ENCODE results near the gene BSG.

BSG gene

DNA sequence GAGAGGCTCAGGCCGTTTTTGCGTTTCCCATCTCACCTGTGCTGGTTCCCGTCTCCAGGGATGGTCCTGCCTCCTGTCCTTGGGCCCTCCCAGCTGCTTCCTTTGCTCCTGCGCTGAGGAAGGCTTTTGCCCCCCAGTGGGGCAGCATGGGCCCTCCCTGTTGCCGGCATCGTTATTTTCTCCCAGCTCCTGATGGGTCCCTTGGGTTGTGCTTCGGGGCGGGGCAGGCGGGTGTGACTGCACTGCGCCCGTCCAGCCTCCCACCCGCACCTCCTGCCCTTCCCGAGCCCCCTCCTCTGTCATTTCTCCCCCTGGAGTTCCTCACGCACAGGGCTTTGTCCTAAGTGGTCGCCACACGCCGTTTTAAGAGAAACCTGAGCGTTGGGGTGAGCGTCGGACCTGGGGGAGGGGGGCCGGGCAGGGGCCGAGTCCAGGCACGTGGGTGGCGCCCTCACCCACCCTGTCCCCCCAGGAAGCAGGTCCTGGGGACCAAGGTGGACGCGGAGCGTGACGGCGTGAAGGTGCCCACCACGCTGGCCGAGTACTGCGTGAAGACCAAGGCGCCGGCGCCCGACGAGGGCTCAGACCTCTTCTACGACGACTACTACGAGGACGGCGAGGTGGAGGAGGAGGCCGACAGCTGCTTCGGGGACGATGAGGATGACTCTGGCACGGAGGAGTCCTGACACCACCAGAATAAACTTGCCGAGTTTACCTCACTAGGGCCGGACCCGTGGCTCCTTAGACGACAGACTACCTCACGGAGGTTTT is 31.3 kb upstream of the BSG start:
- DNase-seq (ENCODE audit: low read depth) = no peak

DNA sequence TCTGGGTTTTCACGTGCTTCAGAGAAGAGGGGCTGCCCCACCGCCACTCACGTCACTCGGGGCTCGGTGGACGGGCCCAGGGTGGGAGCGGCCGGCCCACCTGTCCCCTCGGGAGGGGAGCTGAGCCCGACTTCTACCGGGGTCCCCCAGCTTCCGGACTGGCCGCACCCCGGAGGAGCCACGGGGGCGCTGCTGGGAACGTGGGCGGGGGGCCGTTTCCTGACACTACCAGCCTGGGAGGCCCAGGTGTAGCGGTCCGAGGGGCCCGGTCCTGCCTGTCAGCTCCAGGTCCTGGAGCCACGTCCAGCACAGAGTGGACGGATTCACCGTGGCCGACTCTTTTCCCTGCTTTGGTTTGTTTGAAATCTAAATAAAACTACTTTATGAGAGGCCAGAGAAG is 30.7 kb upstream of the BSG start:
- DNase-seq (ENCODE audit: low read depth) = no peak

DNA sequence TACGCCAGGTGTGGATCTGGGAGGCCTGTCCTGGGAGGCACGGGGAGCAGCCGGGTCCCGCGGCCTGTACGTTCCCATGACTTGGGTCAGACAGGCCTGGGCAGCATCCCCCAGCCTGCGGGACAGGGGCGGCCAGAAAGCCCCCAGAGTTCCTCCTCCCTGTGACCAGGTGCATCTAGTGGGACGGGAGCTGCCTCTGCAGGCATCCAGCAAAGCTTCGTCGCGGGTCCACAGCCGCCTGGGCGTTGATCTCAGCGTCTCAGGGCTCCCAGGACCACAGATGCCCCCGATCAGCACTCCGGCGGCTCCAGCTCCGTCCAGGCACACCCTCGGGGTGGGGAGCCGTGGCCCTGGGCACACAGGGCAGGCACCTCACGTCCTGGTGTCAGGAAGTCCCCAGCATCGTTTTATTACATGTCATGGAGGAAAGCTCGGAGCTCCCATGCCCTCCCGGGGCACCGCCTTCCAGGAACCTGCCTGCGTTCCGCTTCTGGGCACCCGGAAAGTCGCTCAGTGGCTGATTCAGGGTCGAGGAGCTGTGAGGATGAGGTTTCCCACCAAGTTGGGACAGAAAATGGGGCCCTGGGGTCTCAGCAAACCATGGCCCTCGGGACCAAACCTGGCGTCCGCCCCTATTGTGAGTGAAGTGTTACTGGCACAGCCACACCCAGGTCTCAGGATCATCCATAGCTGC is 30.1 kb upstream of the BSG start:
- DNase-seq (ENCODE audit: low read depth) = no peak

DNA sequence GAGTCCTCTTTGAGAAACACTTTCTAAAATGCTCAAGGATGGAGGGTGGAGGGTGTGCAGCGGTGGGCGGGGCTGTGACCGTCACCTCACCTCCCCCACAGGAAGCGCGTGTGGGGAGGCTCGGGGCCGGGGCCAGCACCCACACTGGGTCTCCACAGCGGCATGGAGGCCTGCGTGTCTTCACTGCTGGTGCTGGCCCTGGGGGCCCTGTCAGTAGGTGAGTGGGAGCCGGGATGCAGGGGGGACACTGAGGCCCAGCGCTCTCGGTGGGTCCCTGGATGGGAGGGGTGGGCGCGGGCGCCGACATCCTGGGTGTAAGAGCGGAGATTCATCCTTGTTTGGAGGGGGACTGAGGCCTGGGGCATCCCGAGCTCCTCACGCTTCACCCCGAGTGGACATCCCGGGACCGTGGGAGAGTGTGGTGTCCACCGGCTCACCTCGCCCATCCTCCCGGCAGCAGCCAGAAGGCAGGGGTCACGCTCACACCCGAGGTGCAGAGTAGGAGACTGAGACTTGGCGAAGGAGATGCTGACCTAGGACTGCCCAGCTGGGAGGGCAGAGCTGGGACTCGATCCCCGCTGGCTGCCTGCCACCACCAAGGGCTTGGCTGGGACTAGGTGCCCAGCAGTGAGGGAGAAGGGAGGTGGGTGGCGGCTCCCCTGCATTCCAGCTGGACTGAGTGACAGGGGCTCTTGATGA is 28.3 kb upstream of the BSG start, which contains the start of gene GZMM:
GZMM (plus strand) TSS at position 144 of the 699 bp plus-strand sequence; CDS start at position 163, 19 bp downstream.
- peak; percentile 48 for DNase-seq (ENCODE audit: low read depth)

DNA sequence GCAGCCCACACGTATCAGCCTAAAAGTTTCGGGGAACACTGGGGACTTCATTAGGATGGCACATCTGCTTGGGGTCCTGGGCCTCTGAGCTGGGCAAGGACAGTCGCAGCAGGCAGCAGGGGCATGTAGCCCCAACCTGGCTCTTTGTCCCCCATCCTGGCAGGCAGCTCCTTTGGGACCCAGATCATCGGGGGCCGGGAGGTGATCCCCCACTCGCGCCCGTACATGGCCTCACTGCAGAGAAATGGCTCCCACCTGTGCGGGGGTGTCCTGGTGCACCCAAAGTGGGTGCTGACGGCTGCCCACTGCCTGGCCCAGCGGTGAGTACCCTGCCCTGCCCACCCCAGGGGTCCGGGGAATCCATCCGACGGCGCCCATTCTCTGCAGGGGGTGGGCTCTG is 25.3 kb upstream of the BSG start:
- no peak for DNase-seq (ENCODE audit: low read depth)

DNA sequence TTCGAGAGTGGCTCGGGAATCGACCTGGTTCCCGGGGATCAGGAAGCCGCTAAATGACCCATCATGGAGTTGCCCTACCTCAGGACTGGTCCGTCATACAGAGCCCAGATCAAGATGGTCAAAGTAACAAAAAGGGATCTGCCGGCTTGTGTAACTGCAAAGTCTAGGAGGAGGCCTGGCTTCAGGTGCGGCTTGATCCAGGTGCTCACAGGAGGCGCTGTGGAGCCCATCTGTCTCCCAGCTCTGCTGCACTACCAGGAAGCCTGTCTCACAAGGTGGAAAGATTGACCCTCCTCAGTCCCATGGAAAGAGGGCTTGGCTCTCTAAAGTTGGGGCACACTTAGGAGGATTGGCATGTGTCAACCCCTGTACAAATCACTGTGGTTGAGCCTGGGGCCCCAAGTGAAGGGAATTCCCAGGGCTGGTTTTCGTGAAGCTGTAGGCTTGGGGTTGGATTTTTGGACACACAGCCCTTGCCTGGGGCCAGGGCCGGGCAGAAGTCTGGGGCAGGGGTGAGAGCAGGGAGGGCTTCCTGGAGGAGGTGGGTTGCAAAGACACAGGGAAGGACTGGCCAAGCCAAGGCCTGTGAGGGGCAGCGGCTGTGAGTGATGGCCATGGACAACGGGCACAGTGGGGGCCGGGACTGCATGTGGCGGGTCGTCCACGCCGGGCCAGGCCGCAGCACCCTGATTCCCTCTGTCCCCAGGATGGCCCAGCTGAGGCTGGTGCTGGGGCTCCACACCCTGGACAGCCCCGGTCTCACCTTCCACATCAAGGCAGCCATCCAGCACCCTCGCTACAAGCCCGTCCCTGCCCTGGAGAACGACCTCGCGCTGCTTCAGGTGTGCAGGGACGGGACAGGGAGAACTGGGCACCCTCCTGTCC is 24.3 kb upstream of the BSG start:
- DNase-seq (ENCODE audit: low read depth) = no peak

DNA sequence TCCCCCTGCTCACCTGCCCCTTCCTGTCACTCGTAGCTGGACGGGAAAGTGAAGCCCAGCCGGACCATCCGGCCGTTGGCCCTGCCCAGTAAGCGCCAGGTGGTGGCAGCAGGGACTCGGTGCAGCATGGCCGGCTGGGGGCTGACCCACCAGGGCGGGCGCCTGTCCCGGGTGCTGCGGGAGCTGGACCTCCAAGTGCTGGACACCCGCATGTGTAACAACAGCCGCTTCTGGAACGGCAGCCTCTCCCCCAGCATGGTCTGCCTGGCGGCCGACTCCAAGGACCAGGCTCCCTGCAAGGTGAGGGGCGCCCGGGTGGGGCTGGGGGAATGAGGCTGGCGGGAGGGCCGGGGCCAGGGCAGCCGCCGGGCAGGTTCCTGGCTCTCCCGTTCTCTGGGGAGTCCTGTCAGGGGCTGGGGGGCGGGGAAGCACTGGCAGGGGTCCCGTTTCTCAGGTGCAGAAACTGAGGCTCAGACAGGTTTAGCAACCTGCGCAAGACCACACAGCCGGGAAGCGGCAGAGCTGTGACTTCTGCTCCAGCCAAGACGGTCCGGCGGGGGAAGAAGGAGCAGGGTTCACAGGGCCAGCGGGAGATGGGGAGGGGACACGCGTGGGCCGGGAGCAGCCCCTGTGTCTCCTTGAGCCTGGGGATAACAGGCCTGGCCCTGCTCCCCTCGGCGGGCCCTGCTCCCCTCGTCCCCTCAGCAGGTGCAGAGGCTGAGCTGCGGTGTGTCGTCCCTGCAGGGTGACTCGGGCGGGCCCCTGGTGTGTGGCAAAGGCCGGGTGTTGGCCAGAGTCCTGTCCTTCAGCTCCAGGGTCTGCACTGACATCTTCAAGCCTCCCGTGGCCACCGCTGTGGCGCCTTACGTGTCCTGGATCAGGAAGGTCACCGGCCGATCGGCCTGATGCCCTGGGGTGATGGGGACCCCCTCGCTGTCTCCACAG is 23.2 kb upstream of the BSG start:
- DNase-seq (ENCODE audit: low read depth) = no peak

DNA sequence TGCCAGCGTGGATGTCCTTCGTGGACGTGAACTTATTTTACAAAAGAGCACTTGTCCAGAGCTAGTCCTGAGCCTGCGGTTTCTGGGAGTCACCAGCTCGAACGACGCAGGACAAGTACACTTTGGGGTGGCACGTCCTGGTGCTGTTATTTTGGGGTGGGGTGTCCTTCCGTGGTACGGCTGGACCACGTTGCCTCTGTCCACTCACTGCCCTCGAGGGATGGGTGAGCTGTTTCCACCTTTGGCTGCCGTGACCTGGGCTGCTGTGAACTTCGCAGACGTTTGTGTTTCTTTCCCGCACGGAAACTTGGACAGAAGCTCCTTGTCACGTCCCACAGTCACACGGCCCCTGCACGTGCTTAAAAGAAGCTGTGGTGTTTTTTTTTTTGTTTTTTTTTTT is 17.6 kb upstream of the BSG start:
- DNase-seq (ENCODE audit: low read depth) = no peak

DNA sequence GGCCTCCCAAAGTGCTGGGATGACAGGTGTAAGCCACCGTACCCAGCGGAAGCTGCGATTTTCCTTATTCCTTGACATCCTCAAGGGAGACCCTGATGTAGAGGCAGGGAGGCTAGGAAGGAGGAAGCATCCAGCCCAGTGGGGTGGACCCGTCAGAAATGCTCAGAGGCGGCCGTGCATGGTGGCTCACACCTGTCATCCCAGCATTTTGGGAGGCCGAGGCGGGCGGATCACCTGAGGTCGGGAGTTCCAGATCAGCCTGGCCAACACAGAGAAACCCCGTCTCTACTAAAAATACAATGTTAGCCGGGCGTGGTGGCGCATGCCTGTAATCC is 17.0 kb upstream of the BSG start:
- DNase-seq (ENCODE audit: low read depth) = no peak

DNA sequence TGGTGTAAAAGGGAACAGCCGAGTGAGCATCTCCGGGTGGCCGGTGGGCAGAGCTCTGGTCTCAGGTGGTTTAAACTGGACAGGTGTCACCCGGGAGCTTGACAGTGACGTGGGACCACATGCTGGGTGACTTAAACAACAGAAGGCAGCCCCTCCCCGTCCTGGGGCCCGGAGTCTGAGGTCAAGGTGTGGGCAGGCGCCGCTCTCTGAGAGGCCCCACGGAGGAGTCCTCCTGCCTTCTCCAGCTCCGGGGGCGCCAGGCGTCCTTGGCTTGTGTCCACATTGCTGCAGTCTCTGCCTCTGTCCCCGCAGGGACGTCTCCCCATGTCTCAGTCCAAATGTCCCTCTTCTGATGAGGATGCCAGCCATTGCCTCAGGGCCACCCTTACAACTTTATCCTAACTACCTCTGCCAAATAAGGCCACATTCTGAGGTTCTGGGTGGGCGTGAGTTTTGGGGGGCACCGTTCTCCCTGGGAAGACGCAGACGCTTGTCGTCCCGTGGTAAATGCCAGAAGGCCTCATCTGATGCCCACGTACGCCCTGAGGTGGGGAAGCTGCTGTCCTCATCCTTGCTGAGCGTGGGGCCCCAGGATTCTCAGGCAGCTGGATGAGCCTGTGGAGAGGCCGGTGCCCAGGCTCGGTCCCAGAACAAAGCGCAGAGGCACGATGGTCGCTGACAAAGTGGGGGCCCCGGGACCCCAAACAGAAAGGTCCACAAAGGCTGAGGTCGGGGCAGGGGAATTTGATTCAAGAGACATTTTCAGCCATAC is 15.6 kb upstream of the BSG start:
- DNase-seq (ENCODE audit: low read depth) = no peak

DNA sequence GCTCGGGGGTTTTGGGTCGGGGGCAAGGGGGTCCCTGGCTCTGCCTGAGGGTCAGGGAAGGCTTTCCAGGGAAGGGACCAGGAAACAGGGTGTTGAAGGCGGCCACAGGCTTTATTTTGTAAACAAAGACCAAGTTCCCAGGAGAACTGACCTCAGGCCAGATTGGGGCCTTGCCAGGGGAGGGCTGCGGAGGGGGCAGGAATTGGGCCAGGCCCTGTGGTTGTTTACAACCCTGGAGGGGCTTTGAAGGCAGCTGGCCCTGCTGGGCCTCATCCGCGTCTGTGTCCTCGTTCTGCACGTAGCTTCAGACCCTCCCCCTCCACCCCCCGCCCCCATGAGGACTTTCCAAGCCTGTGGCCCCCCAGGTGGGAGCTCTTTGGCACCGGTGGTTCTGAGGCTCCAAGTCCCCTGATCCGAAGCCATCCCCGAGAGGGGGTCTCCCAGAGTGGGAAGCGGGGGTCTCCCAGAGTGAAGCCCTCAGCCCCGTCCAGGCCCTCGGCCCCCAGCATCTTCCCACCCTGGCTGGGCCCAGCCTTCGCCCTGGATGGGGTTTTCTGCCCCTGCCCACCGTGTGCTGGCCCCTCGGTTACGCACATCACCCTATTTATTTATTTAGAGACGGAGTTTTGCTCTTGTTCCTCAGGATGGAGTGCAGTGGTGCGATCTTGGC is 13.5 kb upstream of the BSG start:
- no peak for DNase-seq (ENCODE audit: low read depth)

DNA sequence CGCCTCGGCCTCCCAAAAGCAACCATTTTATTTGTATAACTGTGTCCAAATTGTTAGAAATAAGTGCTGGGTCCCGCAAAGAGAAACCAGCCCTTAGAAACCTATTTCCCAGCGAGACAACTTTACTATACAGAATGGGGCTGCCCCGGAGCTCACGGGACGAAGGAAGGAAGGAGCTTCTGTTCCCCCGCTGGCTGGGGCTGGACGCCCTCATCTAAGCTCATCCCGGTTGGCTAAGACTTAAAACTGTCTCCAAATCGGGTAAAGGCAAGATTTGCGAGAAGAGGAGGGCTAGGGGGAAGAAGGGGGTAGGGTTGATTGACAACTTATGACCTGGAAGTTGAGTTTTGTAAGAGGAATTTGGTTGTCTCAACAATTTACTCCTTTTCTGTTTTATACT is 12.3 kb upstream of the BSG start:
- DNase-seq (ENCODE audit: low read depth) = no peak

DNA sequence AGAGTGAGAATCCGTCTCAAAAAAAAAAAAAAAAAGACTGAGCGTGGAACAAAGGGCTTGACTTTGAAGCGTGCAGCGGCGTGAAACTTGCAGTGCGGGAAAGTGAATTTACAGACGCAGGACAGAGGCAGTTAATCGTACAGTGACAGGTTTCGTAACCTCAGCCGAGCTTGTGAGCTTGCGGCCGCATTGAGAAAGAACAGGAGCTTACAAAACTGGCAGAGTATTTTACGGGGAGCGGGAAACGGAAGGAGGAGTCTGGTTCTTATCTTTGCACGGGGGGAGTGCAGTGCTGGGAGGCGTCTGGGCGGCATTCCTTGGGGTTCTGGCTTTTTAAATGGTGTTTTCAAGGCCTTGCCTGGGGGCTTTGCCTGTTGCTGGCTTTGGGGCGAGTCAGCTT is 6.0 kb upstream of the BSG start:
- no peak for DNase-seq (ENCODE audit: low read depth)

DNA sequence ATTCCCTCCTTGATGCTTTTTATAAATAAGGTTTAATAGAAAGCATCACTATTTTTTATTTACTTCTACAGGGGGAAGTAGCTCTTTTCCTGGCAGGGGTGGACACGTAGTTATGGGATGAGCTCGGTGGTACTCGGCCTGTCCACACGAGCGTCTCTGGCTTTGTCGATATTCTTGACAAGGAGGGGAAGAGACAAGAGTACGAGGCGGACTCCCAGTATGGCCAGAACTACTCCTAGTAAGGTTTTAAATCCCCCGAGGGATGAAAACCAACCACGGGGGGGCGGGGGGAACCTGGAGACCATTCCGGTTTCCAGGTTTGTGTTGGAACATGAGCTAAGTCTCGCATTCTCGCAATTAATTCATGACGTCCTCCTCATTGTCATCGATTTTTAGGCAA is 5.6 kb upstream of the BSG start:
- DNase-seq (ENCODE audit: low read depth) = no peak

DNA sequence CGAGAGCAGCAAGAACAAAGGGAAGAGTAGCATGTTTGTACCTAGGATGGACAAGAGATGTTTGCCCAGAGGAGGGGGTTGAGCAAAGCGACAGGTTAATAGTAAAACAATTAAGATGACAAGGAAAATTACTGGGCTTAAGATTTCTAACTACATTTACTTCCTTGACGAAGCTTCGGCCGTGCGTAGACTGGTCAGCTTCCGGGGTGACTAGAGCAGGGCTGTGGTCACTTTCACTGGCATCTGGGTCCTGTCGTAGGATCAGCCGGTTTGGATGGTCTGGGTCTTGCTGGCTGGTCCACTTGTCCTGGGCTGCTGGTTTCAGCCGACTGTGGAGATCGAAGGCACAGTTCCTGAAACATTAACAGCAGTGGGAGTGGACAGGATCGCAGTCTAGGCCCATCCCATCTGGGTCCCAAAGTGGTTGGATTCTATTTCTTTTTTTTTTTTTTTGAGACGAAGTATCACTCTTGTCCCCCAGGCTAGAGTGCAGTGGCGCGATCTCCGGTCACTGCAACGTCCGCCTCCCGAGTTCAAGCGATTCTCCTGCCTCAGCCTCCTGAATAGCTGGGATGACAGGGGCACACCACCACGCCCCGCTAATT is 5.0 kb upstream of the BSG start:
- DNase-seq (ENCODE audit: low read depth) = no peak

DNA sequence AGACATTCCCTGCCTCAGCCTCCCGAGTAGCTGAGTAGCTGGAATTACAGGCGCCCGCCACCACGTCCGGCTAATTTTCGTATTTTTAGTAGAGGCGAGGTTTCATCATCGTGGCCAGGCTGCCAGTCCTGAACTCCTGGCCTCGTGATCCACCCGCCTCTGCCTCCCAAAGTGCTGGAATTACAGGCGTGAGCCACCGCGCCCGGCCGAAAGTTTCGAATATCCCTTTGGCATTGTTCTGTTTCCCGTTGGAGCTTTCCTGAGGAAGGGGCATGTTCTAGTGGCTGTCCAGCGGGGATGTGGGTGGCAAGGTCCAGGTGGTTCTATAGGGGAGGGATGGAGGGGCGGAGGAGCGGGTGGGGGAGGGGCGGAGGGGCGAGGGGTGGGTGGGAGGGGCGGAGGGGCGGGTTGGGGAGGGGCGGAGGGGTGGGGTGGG is 2.1 kb upstream of the BSG start:
- DNase-seq (ENCODE audit: low read depth) = no peak

DNA sequence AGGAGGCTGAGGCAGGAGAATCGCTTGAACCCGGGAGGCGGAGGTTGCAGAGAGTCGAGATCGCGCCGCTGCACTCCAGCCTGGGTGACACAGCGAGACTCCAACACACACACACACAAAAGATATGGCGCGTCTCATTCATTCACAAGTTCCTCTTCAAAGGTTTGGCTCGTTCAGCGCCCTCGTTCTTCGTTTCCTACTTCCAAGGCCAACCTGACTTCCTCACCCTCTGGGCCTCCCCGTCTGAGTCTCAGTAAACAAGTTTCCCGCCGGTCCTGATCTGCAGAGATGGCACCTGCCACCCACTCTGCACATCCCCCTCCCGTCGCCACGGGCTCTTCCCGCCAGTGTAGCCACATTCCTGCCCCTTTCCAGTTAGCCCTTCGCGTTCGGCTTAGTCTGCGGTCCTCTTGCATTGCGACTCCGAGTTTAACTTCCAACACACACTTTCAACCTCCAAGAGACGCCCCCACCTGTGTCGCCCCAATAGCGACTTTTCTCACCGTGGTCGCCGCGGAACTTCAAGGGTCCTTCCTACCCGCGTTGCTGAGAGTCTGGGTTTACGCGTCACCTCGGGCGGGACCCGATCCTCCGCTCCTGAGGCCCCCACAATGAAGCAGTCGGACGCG is 1.3 kb upstream of the BSG start:
- DNase-seq (ENCODE audit: low read depth) = no peak

DNA sequence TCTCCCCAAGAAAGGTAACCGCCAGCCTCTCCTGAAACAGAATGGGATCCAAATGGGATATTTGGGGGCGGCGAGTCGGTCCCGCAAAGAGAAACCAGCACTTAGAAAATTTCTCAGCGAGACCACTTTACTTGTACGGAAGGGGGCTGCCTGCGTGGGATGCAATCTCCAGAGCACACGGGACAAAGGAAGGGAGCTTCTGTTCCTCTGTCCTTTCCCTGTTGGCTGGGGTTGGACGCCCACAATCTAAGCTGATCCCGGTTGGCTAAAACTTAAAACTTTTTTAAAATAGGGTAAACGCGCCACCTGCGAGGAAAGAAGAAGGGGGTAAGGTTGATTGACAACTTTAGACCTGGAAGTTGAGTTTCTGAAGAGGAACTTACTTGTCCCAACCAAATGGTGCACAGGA is 826 bp upstream of the BSG start:
- no peak for DNase-seq (ENCODE audit: low read depth)
